Stomach (tissue), 4 donors: ENCODE data around the gene MYB.

ENCODE experiments used
- EP300 ChIP-seq: sonication (generic); formaldehyde crosslinking; IDR thresholded peaks from one replicate; pipeline ENCODE4 v1.6.1; 2017; ENCODE audit warnings: antibody characterized with exemption
- POLR2A ChIP-seq, 4 donors: fragments of 450-650 bp; IDR thresholded peaks; one replicate each; pipeline ENCODE4 v1.6.1; 2016; ENCODE audit warnings: antibody characterized with exemption in 4 of 4, control low read depth in 2 of 4, mild to moderate bottlenecking in 1 of 4, moderate library complexity in 1 of 4

DNA sequence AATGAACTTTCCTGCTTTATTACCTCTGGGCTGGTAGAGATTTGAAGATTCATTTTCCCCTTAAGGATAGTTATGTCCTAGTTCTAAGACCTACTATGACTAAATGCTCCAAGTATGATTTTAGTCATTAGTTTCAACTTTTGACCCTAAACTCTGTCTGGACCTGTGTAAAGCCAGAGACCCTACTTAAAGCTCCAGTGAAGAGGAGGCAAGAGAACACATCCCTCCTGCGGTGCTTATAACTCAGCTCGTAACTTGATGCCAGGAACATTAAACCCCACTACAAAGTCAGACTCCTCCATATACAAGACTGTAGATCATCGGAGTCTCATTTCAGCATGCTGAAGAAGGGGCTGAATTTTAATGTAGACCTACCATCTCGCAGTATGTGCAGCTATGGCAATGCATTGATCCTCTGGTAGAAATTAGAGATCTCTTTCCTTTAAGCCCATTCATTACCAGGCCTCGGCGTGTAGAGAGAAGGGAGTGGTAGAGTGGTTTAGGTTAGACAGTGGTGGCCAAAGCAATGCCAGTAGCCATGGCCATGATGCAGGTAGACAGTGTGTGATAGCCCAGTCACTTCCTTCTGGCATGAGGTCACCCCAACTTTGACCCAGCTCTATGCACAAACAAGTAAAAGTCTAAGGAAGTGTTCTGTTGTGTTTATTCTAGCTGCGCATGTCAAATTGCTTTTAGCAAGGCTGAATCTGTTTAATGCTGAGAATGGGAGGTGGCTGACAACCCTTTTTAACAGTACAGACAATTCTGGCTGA lies 34.8 kb upstream of the MYB start:
- TF ChIP-seq EP300 (no peak), POLR2A (IDR thresholded peaks at IDR 0.05) (no peak)
